Central memory CD4-positive, alpha-beta T cell (primary cell): ENCODE measurements around the gene AGAP9.
"Not testable (repeated sequence)": the region's sequence is repeated elsewhere in the genome, so short reads cannot be mapped to it uniquely, and the experiment has no call there.

Experiments used
- DNase-seq: peaks from one replicate; pipeline ENCODE4 v3.0.0; 2022
- total RNA-seq, 3 experiments: gene quantifications; one replicate each; lab custom pipeline; 2026; lab: John Stamatoyannopoulos, UW

The AGAP9 gene
- total RNA-seq, result 3.1 to 11.6 (median 3.6) reads per million in 3 experiments

- not testable (repeated sequence) for DNase-seq
Measured at GRCh38 chr10:47523475-47523874, at the start of gene AGAP9. AGAP9 (minus strand) TSS chr10:47523638; CDS start chr10:47523526, 112 bp downstream.

- DNase-seq, result not testable (repeated sequence)
Measured at GRCh38 chr10:47571138-47571912, 47.9 kb upstream of the AGAP9 start.

- DNase-seq, result not testable (repeated sequence)
Measured at GRCh38 chr10:47566757-47567156, 43.3 kb upstream of the AGAP9 start.

GRCh38 chr10:47566108-47566699, 42.8 kb upstream of the AGAP9 start:
- DNase-seq, result not testable (repeated sequence)

GRCh38 chr10:47565517-47565920, 42.1 kb upstream of the AGAP9 start:
- DNase-seq, result not testable (repeated sequence)

GRCh38 chr10:47564953-47565352, 41.5 kb upstream of the AGAP9 start:
- DNase-seq, result not testable (repeated sequence)

- DNase-seq, result not testable (repeated sequence)
Measured at GRCh38 chr10:47564318-47564717, 40.9 kb upstream of the AGAP9 start.

GRCh38 chr10:47560452-47560851, 37.0 kb upstream of the AGAP9 start:
- DNase-seq, result not testable (repeated sequence)

GRCh38 chr10:47559718-47560308, 36.4 kb upstream of the AGAP9 start:
- DNase-seq, result not testable (repeated sequence)

GRCh38 chr10:47558109-47558508, 34.7 kb upstream of the AGAP9 start:
- DNase-seq, result not testable (repeated sequence)

GRCh38 chr10:47557616-47558015, 34.2 kb upstream of the AGAP9 start:
- not testable (repeated sequence) for DNase-seq

- DNase-seq, result not testable (repeated sequence)
Measured at GRCh38 chr10:47555334-47555733, 31.9 kb upstream of the AGAP9 start.

GRCh38 chr10:47554552-47554951, 31.1 kb upstream of the AGAP9 start:
- not testable (repeated sequence) for DNase-seq

- DNase-seq, result peak; percentile 0
Measured at GRCh38 chr10:47553860-47554247, 30.4 kb upstream of the AGAP9 start.

GRCh38 chr10:47553214-47553859, 29.9 kb upstream of the AGAP9 start:
- peak; percentile 58 for DNase-seq

GRCh38 chr10:47552719-47553118, 29.3 kb upstream of the AGAP9 start:
- peak; percentile 32 for DNase-seq

GRCh38 chr10:47547286-47547685, 23.8 kb upstream of the AGAP9 start:
- DNase-seq, result not testable (repeated sequence)

GRCh38 chr10:47536430-47536829, 13.0 kb upstream of the AGAP9 start:
- not testable (repeated sequence) for DNase-seq

GRCh38 chr10:47502313-47502712, 21.1 kb downstream of the AGAP9 start:
- not testable (repeated sequence) for DNase-seq

GRCh38 chr10:47494226-47494625, 29.2 kb downstream of the AGAP9 start:
- DNase-seq, result not testable (repeated sequence)

GRCh38 chr10:47491600-47491999, 31.8 kb downstream of the AGAP9 start, which contains the start of gene FAM25G:
FAM25G (minus strand) TSS chr10:47491700; CDS start chr10:47491674, 26 bp downstream.
- not testable (repeated sequence) for DNase-seq

- not testable (repeated sequence) for DNase-seq
Measured at GRCh38 chr10:47489630-47490029, 33.8 kb downstream of the AGAP9 start.

GRCh38 chr10:47485943-47486342, 37.5 kb downstream of the AGAP9 start:
- not testable (repeated sequence) for DNase-seq
